GM10248 (cell line): ENCODE results near the gene LRBA.
"Not testable (repeated sequence)": the region's sequence is repeated elsewhere in the genome, so short reads cannot be mapped to it uniquely, and the experiment has no call there.

Source experiments
- CTCF ChIA-PET: fragments of 300-600 bp; sonication (Branson Sonifier 250); formaldehyde crosslinking; extraction: SDS; loops from one replicate; lab custom pipeline; 2021; ENCODE audit warnings: antibody characterized with exemption; lab: Yijun Ruan, JAX
- POLR2A ChIA-PET: fragments of 350-650 bp; sonication (Branson Sonifier 250); formaldehyde crosslinking; extraction: SDS; loops from one replicate; lab custom pipeline; 2020; ENCODE audit warnings: antibody characterized with exemption; lab: Yijun Ruan, JAX
- DNase-seq: peaks from one replicate; pipeline ENCODE4 v3.0.0; 2012; ENCODE audit errors: extremely low spot score
- TF ChIP-seq, protein P1 (sequence below): IDR thresholded peaks from 2 replicates; pipeline ENCODE4 v1.5.1; 2012; ENCODE audit warnings: mild to moderate bottlenecking, low read depth; ENCODE audit errors: extremely low read depth, missing control alignments, control extremely low read depth

The LRBA gene

DNA sequence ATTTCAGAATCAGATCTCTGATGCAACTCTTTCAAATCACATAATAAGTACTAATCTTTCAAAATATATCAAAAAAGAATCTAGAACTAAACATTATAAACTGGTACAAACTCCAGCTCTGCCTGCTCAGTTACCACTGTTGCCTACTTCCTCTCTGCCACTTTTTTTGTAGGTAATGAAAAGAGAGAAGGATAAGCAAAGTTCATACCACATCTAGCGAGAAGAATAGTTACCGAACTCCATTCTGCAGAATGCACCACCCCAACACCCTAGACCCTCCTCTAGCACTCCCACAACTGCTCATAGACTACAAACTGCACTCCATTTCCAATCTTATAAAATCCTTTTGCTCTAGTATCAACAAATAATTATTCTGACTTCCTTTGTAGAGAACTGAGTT lies 19.7 kb upstream of the LRBA start:
- TF ChIP-seq, protein P1, sequence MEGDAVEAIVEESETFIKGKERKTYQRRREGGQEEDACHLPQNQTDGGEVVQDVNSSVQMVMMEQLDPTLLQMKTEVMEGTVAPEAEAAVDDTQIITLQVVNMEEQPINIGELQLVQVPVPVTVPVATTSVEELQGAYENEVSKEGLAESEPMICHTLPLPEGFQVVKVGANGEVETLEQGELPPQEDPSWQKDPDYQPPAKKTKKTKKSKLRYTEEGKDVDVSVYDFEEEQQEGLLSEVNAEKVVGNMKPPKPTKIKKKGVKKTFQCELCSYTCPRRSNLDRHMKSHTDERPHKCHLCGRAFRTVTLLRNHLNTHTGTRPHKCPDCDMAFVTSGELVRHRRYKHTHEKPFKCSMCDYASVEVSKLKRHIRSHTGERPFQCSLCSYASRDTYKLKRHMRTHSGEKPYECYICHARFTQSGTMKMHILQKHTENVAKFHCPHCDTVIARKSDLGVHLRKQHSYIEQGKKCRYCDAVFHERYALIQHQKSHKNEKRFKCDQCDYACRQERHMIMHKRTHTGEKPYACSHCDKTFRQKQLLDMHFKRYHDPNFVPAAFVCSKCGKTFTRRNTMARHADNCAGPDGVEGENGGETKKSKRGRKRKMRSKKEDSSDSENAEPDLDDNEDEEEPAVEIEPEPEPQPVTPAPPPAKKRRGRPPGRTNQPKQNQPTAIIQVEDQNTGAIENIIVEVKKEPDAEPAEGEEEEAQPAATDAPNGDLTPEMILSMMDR = no peak
- POLR2A ChIA-PET = no interaction called here
- CTCF ChIA-PET = no interaction called here
- no peak for DNase-seq

DNA sequence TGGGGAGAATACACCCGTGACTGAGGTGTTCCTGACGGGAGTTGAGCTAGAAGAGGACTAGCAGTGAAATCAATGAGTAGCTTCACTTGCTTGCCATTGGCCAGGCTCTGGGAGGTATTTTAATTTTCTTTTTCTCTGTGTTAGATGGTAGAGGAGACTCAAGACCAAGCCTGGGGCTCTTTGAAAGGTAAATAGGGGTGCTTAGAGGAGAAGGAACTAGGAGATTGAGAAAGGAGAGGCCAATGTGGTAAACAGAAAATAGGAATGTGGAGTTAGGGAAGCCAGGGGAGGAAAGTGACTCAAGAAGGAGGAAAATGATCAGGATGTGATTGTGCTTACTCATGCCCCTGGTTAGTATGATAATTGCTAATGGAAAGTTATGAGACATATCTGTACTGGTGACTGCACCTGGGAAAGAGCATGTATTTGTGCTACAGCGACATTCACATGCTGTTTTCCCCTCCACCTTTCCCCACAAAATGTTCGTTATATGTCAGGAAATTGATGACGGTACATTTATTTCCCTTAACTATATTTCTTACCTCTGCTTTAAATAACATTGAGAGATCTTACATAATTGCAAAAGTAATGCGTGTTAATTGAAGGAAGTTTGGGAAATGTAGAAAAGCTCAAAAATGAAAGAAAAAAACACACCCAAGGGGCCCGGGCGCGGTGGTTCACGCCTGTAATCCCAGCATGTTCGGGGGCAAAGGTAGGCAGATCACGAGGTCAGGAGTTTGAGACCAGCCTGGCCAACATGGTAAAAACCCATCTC lies 16.9 kb upstream of the LRBA start:
- TF ChIP-seq, protein P1 = no peak
- peak; percentile 40 for DNase-seq
- ChIA-PET POLR2A (interaction anchor here (0.7 to 0.8 kb wide), 2 partner anchors 67 to 79 kb away, joined by 7 to 9 read pairs; no protein-coding TSS in a partner anchor), CTCF (interaction anchor here (1.0 to 2.4 kb wide), 2 partner anchors 13 kb away, joined by 3 to 9 read pairs; no protein-coding TSS in a partner anchor)

DNA sequence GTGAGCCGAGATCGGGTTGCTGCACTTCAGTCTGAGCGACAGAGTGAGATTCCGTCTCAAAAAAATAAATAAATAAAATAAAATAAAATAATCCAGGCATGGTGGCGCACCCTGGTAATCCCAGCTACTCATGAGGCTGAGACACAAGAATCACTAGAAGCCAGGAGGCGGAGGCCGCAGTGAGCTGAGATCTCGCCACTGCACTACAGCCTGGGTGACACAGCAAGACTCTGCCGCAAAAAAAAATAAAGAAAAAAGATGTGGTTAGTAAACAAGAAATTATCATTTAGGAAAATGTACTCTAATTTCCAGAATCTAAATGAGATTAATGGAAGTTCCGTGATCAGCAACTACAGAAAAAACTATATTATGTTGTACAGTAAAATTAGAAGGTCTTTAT lies 14.5 kb upstream of the LRBA start:
- ChIA-PET CTCF (interaction anchor here (0.9 to 2.4 kb wide), 5 partner anchors 9 to 69 kb away, joined by 3 to 9 read pairs (median 4); no protein-coding TSS in a partner anchor), POLR2A (interaction anchor here (1.1 kb wide), 1 partner anchor 10 kb away, joined by 4 read pairs; no protein-coding TSS in a partner anchor)
- TF ChIP-seq, protein P1 = no peak
- no peak for DNase-seq

DNA sequence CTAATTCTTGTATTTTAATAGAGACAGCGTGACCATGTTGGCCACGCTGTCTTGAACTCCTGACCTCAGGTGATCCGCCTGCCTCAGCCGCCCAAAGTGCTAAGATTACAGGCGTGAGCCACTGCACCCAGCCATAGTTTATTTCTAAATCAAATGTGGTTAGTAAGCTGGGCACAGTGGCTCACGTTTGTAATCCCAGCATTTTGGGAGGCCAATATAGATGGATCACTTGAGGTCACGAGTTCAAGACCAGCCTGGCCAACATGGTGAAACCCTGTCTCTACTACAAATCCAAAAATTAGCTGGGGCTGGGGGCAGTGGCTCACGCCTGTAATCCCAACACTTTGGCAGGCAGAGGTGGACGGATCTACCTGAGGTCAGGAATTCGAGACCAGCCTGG lies 13.9 kb upstream of the LRBA start:
- ChIA-PET CTCF (interaction anchor here (1.2 to 2.2 kb wide), 2 partner anchors 13 to 16 kb away, joined by 3 to 7 read pairs; no protein-coding TSS in a partner anchor), POLR2A (interaction anchor here (1.1 kb wide), 1 partner anchor 10 kb away, joined by 4 read pairs; no protein-coding TSS in a partner anchor)
- not testable (repeated sequence) for DNase-seq

DNA sequence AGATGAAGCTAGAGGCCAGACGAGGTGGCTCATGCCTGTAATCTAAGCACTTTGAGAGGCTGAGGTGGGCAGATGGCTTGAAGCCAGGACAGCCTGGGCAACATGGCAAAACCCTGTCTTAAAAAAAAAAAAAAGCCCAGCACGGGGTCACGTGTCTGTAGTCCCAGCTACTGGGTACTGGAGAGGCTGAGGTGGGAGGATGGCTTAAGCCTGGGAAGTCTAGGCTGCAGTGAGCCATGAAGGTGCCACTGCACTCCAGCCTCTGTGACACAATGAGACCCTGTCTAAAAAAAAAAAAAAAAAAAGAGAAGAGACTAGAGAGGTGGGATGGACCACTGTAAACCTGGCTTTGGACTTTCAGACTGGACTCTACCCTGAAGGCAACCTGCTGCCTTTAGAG lies 10.7 kb upstream of the LRBA start:
- ChIA-PET POLR2A (interaction anchor here (0.6 kb wide), 1 partner anchor 1529 kb away, joined by 4 read pairs; no protein-coding TSS in a partner anchor), CTCF (no interaction called here)
- no peak for DNase-seq
- TF ChIP-seq, protein P1 = no peak

DNA sequence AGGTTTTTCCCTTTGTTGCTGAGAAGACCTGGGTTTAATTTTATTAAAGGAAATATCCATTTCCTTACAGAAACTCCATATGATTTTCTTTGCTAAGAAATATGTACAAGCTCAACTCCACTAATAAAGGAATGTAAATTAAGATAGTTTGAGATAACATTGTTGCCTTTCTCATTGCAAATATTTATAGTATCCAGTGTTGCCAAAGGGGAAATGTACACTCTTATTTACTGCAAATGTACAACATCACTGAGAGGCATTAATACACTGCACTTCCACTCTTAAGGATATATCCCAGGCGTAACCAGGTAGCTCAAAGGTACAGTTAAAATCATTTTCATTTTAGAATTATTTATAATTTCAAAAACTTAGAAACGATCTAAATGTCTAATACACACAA lies 7.5 kb upstream of the LRBA start:
- POLR2A ChIA-PET = no interaction called here
- TF ChIP-seq, protein P1 = no peak
- CTCF ChIA-PET = interaction anchor here (1.1 kb wide), 1 partner anchor 52 kb away, joined by 3 read pairs; no protein-coding TSS in a partner anchor
- no peak for DNase-seq
